ENCODE results near the gene PTPRR.

- TF ChIP-seq TAF1 (IDR thresholded peaks at IDR 0.05; ENCODE audit: borderline replicate concordance, insufficient read depth, low read length) (no peak), REST (IDR thresholded peaks at IDR 0.05; ENCODE audit: insufficient read depth in 1 of 2, low read depth in 2 of 2, low read length in 2 of 2) (no peak), POLR2AphosphoS5 (IDR thresholded peaks at IDR 0.05; ENCODE audit: low read depth, low read length) (no peak), SIN3A (IDR thresholded peaks at IDR 0.05; ENCODE audit: borderline replicate concordance, insufficient read depth, low read length) (no peak), FOXP2 (optimal IDR thresholded peaks at IDR 0.05; ENCODE audit: borderline replicate concordance, extremely low read depth, extremely low read length, insufficient read depth) (no peak)
Observed at GRCh38 chr12:70756118-70756517, 164.4 kb downstream of the PTPRR start.
